Measurements from ENCODE around the gene SNX32.

SNX32 gene

GRCh38 chr11:65797711-65798110, 36.1 kb upstream of the SNX32 start:
- no peak for DNase-seq

GRCh38 chr11:65798882-65799281, 34.9 kb upstream of the SNX32 start:
- no peak for DNase-seq

DNA sequence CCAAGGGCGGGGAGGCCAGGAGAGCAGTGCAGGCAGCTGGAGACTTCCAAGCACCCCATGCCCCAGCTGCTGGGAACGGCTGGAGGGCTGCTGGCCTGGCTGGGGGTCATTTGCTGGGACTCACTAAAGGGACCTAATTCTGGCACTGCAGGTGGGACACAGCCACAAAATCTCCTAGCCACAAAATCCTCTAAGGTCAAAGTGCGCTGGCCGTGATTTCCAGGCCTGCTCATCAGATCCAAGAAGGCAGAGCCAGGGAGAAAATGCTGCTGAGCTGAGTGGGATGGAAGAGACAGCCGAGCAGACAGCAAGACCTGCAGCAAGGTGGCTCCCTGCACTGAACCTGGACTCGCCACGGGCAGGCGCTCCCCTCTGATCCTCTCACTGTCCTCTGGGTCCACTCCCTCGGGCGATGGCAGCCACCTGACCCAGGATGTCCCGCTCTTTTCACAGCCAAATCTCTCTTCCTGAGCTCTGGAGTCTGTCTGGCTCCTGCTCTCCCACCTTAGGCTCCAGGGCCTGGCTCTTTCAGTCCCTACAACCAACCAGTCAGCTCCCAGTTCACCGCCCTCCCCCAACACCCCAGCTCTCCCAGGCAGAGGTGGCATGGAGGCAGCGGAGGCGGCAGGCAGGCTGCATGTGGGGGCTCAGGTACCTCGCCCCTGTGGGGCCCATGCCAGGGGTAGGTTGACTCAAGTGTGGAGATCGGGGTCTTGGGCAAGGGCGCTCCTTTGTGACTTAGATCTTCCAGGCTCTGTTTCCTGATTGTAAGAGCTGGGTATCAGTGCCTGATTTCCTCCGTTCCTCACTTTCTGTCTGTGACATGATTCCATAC, 32.4 kb upstream of the SNX32 start:
- DNase-seq = no peak

GRCh38 chr11:65802841-65803240, 30.9 kb upstream of the SNX32 start:
- DNase-seq = no peak

DNA sequence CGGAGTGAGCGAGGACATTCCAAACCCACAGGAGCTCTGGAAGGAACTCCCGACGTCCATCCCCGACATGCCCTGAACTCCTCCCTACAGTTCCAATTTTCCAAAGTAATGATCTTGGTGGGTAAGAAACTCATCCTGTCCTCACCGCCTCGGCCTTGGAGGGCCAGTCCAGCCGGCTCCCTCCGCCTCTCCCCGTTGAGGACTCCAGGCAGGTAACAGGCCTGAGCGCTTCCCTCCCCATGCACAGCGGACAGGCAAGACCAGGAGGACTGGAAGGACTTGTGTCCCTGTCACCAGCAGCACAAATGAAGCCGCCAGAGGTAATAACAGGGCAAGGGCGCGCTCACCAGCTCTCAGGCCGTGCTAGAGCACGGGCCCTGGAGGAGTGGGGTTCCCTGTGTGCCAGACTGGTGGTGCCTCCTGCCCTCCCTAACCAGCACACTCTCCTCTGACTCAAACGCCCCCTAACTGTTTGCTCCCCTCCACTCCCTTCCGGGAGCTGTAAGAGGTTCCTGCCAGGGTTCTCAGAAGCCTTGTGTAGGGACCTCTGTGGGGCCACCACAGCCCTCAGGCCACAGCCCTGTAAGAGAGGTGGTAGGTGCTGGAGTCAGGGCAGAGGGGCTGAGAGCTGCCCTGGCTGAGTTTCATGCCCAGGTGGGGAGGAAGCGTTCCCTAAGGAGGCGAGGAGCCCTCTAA, 29.8 kb upstream of the SNX32 start:
- DNase-seq = no peak

DNA sequence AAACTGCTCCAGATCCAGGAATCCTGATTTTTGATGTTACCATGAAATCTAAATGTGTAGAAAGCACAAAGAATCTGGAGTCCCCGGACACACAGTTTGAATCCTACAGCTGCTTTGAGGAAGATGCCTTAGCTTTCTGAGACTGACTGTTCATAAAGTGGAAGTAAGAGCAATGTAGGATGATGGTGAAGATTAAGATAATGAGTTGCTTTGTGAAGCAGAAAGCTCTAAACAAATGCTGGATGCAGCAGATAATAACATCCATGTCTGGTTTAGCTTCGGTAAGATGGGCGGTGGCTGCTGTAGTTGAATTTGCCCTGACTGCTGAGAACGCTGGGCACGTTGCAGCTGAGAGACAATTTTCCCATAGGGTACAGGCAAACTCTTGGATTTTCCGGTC, 26.8 kb upstream of the SNX32 start:
- no peak for DNase-seq

DNA sequence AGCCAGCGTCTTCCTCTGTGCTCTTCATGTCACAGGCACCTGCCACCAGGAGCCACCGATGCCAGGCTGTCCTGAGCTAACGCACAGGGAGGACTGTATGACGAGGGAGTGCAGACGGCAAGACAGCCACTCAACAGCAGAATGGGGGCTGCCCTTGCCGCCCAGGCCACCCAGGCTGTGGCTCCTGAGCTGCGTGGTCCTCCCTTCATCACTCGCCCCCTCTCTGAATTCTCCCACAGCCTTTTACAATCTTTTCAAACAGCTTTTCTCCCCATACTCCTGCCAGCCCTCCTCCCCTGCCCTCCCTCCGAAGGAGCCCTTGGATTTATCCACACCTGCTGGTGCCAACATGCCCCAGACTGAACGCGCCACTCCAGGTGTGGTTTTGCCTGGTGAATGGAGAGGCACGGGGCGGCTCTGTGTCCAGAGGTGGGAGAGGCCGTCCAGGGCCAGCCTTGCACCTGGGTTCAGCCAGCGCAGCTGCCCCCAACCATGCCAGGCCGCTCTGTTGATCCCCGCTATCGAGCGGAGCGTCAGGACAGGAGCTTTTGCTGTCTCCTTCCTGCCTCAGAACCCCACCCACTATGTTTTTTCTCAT, 24.9 kb upstream of the SNX32 start:
- no peak for DNase-seq

- no peak for DNase-seq
Measured at GRCh38 chr11:65809496-65809895, 24.3 kb upstream of the SNX32 start.

GRCh38 chr11:65810046-65810868, 23.5 kb upstream of the SNX32 start:
- DNase-seq = no peak

- no peak for DNase-seq
Measured at GRCh38 chr11:65811764-65812475, 21.8 kb upstream of the SNX32 start.

DNA sequence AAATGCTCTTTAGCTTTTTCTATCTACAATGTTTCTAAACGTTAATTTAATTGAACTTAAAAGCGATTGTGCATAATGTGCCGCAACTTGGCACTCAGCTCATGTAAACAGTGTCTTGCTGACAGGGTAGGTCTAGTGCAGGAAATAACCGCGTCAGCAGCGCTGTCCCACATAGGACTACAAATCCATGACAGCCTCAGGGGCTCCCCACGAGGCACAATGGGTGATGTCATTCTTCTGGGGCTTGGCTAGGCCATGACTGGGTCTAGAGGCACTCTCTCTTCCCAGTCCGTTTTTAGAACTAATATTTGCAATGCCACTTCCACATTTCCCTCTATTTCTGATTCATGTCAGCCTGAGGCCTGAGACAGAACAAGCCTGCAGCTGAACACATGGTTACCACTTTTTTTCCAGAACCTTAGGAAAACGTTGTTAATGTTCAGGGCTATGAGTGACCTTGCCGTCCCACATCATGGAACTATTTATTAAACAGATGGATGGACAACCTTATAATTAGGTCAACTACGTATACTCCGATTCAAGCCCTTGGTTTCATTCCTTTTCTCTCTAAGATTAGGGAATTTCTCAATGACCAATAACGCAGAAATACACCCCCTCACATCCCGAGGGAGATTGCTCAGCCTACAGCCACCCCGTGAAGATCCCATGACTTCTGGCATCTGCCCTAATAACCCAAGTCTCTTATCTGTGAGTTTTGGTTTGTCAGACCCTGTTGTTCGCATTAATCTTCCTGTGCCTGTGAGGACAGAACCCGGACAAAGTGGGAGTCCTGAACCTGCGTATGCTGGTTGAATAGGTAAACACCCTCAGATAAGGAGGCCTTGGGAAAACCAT, 19.4 kb upstream of the SNX32 start:
- DNase-seq = no peak

DNA sequence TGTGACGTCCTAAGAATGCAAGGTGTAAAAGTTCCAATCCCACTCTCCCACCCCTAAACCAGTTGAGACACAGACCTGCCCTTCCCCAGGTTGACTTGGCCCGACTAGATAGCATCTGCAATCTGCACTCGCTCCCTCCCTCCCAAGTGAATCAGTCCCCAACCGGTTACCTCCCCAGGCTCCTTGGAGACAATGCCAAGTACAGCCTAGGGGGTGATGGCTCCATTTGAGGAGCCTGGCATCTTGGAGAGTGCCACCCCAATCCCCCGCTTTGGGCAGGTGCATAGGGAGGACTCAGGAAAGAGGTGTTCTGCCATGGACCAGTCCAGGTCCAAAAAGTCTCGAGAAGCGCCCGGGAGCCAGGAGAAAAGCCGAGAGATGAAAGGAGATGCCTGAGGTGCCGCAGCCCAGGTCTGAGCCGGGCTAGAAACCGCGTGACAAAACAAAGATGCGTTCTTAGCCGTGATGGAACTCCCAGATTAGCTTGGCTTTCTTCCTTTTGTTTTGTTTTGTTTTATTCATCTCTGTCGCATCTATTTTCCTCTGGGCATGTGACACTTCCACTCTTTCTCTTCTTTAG, 18.7 kb upstream of the SNX32 start:
- no peak for DNase-seq

DNA sequence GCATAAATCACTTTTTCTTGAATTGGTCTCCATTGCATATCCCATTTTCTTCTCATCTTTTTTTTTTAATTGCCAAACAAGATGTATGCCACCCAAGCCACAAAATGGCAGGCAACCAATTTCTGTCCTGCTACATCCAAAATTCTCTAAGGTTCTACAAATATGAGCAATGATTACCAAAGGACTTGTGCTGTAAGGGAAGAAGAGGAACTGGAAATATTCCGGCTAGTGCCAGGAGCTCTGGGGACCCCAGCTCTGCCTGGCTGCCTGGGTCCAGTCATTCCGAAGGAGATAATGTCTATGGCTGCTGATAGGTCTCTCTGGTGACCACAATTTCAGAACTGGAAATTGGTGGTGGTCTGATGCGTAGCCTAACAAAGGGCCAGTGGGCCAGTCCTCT, 17.1 kb upstream of the SNX32 start:
- DNase-seq = no peak

- no peak for DNase-seq
Measured at GRCh38 chr11:65817312-65817834, 16.4 kb upstream of the SNX32 start.

- DNase-seq = peak; percentile 74
Measured at GRCh38 chr11:65817835-65818680, 15.7 kb upstream of the SNX32 start.

DNA sequence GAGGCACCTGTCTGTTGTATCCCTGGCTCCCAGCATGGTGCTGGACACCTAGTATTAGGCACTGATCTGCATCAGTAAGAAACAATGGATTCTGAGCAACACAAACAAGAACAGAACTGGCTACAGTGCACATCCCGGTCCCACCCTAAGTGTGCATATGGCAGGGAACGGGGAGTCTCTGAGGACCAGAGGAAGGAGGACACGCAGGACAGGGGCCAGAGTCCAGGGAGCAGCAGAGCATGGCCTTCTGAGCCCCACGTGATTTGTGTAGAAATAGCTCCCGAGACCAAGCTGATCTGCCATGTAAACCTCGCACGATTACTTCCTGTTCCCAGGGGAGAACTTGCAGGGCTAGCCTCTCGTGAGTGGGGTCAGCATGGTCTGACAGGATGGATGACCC, 12.7 kb upstream of the SNX32 start:
- DNase-seq = no peak

DNA sequence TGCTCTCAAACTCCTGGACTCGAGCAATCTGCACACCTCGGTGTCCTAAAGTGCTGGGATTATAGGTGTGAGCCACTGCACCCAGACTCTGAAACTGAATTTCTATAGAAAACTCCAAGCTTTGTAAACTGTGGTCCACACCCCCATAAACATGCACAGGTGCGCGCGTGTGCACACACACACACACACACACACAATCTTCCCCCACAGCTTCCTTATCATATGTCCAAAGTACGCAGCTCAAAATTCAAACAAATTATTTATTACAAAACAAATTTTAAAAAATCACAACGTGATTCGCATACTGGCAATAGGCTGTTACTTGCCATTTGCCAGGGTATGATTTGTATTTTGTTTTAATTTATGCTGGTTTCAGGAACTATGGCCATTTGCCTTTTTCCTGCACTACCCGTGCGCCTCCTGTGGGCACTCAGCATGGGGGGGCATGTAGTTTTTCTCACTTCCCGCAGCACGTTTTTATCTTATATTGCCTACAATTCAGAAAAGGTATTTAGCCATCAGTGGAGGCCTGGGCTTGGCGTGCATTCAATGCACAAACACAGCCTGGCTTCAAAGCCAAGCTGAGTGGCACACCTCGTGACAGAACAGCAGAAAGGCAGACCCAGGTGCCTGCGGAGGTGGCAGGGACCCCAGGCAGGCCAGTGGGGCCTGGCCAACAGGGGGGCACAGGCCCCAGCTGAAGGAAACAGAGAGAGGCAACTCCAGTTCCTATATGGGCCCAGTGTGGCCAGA, 10.8 kb upstream of the SNX32 start:
- no peak for DNase-seq

DNA sequence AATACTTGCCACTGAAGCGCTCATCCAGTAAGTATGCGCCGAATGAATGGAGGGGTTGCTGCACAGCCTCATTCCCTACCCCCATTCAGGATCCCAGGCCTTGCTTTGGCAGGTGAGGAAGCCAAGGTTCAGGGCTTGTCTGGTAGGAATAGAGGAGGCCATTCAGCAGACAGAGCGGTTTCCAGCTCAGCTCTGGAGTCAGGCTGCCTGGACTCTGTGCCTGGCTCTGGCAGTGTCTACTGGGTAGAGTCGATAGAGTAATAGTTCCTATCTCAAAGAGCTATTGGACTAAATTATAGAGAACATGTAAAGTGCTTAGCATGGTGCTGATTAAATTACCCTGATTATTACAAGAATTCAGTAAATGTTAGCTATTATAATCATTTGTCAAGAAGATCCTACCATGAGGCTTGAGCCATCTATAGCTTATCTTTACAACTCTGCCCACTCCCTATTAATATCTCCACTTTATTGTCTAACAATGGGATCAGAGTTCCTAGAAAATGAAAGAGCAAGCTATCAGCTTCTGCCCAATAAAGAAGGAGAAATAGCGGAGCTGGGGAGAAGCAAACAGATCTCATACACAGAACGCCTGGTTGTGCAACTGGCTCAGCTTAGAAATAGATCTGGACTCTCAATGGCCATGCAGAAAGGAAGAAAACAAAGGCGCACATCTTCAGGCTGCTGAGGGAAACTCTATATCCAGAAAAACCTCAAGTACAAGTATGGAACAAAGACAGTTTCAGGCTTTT, 6.6 kb upstream of the SNX32 start:
- DNase-seq = no peak

Data from NCI-H748 treated with DMSO at 0.1 percent for 48 hours (cell line).